Spleen (tissue), 11 donors: ENCODE measurements around the gene KIAA0040. TPM values are rescaled to one million over a fixed set of nuclear protein-coding genes. Genes with fewer than 3 reads are reported as not detected.
A peak's percentile ranks its signal among the peaks of the same experiment; 100 is the strongest.

ENCODE experiments used
- DNase-seq: peaks from one replicate; pipeline ENCODE4 v3.0.0-alpha.2; 2020
- H3K27ac ChIP-seq, 8 donors: fragments of 200-600 bp; sonication (generic) in 7 of 8; 1 replicate in 4 of 8; 2 replicates in 4 of 8; pipeline versions ENCODE4 v1.5.0 to v1.8.0; 2016 to 2021; ENCODE audit warnings: inconsistent platforms in 4 of 8, mild to moderate bottlenecking in 4 of 8, moderate library complexity in 1 of 8
- H3K27me3 ChIP-seq, 7 donors: fragments of 200-600 bp; sonication (generic) in 6 of 7; replicated peaks in 1 of 7; 1 replicate in 4 of 7; 2 replicates in 3 of 7; pipeline versions ENCODE4 v1.5.0 to v1.8.0; 2016 to 2021; ENCODE audit warnings: inconsistent platforms in 3 of 7, mild to moderate bottlenecking in 1 of 7
- H3K36me3 ChIP-seq, 6 donors: fragments of 200-600 bp; sonication (generic) in 5 of 6; 1 replicate in 4 of 6; 2 replicates in 2 of 6; pipeline versions ENCODE4 v1.5.0 to v1.8.0; 2016 to 2021; ENCODE audit warnings: inconsistent platforms in 2 of 6
- H3K4me1 ChIP-seq, 6 donors: fragments of 200-600 bp; sonication (generic) in 5 of 6; 1 replicate in 3 of 6; 2 replicates in 3 of 6; pipeline versions ENCODE4 v1.5.0 to v1.8.0; 2016 to 2021; ENCODE audit warnings: inconsistent platforms in 3 of 6
- H3K4me3 ChIP-seq, 8 donors: fragments of 200-600 bp; sonication (generic) in 7 of 8; 1 replicate in 4 of 8; 2 replicates in 4 of 8; pipeline versions ENCODE4 v1.5.0 to v1.8.0; 2016 to 2021; ENCODE audit warnings: inconsistent platforms in 4 of 8, mild to moderate bottlenecking in 4 of 8, moderate library complexity in 2 of 8
- H3K9me3 ChIP-seq, 8 donors: fragments of 200-600 bp; sonication (generic) in 7 of 8; 1 replicate in 4 of 8; 2 replicates in 4 of 8; pipeline versions ENCODE4 v1.5.0 to v1.8.0; 2016 to 2021; ENCODE audit warnings: inconsistent platforms in 4 of 8
- CTCF ChIP-seq, 11 experiments: fragments of 200-600 bp in 7 of 11; fragments of 450-650 bp in 4 of 11; sonication (generic) in 4 of 11; IDR thresholded peaks in 8 of 11; conservative IDR thresholded peaks in 3 of 11; 1 replicate in 7 of 11; 2 replicates in 4 of 11; pipeline versions ENCODE4 v1.4.0 to v1.8.0; 2016 to 2021; ENCODE audit warnings: antibody characterized with exemption in 11 of 11, inconsistent platforms in 4 of 11, mild to moderate bottlenecking in 1 of 11
- POLR2A ChIP-seq, 3 donors: fragments of 450-650 bp; IDR thresholded peaks; one replicate each; pipeline ENCODE4 v1.5.1; 2017; ENCODE audit warnings: antibody characterized with exemption in 3 of 3, mild to moderate bottlenecking in 1 of 3
- POLR2AphosphoS5 ChIP-seq, 3 donors: sonication (generic); formaldehyde crosslinking; IDR thresholded peaks; one replicate each; pipeline ENCODE4 v1.5.1; 2017; ENCODE audit warnings: antibody characterized with exemption in 3 of 3
- whole genome bisulfite sequencing, 5 donors: extraction: QIAGEN DNeasy Blood & Tissue Kit in 3 of 5; methylation state at CpG; one replicate each; pipeline versions ENCODE4 v1.1.5 to v1.1.7; 2013 to 2018; 5-methylcytosine and 5-hydroxymethylcytosine counted together
- intact Hi-C: fragments of 100-400 bp; cut with DNase I; formaldehyde crosslinking; loops from one replicate; pipeline ENCODE4 v1.15.0; 2023; ENCODE audit warnings: low total_unique reads
- polyA plus RNA-seq, 3 donors: library from polyadenylated mRNA; stranded (reverse); fragments of 200-250 nt; gene quantifications; one replicate each; pipeline ENCODE4 v1.2.1, GENCODE V29; 2013
- total RNA-seq, 7 donors: library from RNA; depleted of rRNA in 3 of 7; stranded (reverse); fragments of >200 nt in 3 of 7; fragmentation: NEBNext Ultra II Directional in 4 of 7; extraction: Animal tissue kit (Norgen Biotek cat#: 25700) in 4 of 7; gene quantifications; one replicate each; pipeline versions ENCODE4 v1.1.0 to v1.2.1, GENCODE V29; 2016 to 2021
- donor health status: healthy with polysubstance abuse.
- donor health status: DM: no; HTN: no; CAD: no; lungs with moderate emphysema.
- donor health status: DM: no; HTN: no; CAD: no.
- donor health status: Bipolar disorder and iron deficiency.
- donor health status: healthy.
- donor health status: DM: no; HTN: no; CAD: no.
- donor health status: DM: yes; HTN: yes; CAD: no.

Gene KIAA0040
- total and polyA plus RNA-seq, 10 donors = 13.7 to 111 (median 48.1) TPM

DNA sequence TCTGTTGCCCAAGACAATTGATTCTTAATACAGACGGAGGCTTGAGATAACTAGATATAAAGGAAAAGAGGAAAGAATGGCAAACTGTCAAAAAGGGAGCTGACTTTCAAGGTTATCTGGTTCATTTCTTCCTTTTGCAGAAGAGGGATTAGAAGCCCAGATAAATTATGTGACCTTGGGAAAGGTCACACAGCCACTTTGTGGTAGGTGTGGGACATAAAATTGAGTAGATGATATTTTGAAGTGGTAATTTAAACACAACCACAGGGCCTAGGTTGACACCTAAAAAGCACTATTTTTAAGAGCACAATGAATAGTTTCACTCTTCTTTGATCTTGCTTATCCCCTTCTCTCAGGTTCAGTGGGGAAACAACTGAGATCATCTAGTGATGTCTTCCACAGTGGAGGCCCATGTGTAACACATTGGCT, 16.9 kb upstream of the KIAA0040 start:
- peak overlapping the region; percentile 30 to 89 (median 80) for H3K27ac ChIP-seq
- TF ChIP-seq CTCF (IDR thresholded peaks at IDR 0.05 in 8 of 11, conservative IDR thresholded peaks at IDR 0.05 in 3 of 11) (no peak), POLR2AphosphoS5 (IDR thresholded peaks at IDR 0.05) (no peak), POLR2A (IDR thresholded peaks at IDR 0.05) (no peak)
- 9 to 24% (median 14%) methylated on average over 1 of the region's 1 CpG for WGBS, 5 donors
- no peak for DNase-seq
- peaks cover 11 to 65% (median 36%) of the 10 kb centered on the region in 6 donors for H3K4me1 ChIP-seq
- H3K9me3 ChIP-seq = peaks cover 0 to 6% (median 0%) of the 10 kb centered on the region in 8 donors
- no peaks in the 10 kb centered on the region for H3K27me3 ChIP-seq
- peak overlapping the region in 2 of 8 donors; percentile 4 to 28 for H3K4me3 ChIP-seq
- no peaks in the 10 kb centered on the region for H3K36me3 ChIP-seq
- intact Hi-C loops = no loop called here

GRCh38 chr1:175208773-175209492, 16.4 kb upstream of the KIAA0040 start:
- H3K27me3 ChIP-seq = no peaks in the 10 kb centered on the region
- peak overlapping the region in 2 of 8 donors; percentile 4 to 28 for H3K4me3 ChIP-seq
- peak overlapping the region; percentile 68 to 89 (median 80) for H3K27ac ChIP-seq
- no peak for DNase-seq
- TF ChIP-seq CTCF (IDR thresholded peaks at IDR 0.05 in 8 of 11, conservative IDR thresholded peaks at IDR 0.05 in 3 of 11) (no peak), POLR2AphosphoS5 (IDR thresholded peaks at IDR 0.05) (peak in 2 of 3 donors; percentile 29 to 65)
- WGBS, 5 donors = 8 to 22% (median 11%) methylated on average over 6 of the region's 6 CpGs
- H3K36me3 ChIP-seq = no peaks in the 10 kb centered on the region
- H3K4me1 ChIP-seq = peaks cover 11 to 70% (median 41%) of the 10 kb centered on the region in 6 donors
- H3K9me3 ChIP-seq = peaks cover 0 to 6% (median 0%) of the 10 kb centered on the region in 8 donors
- intact Hi-C loops = no loop called here

GRCh38 chr1:175207971-175208370, 15.4 kb upstream of the KIAA0040 start:
- 96 to 98% (median 96%) methylated on average over 2 of the region's 2 CpGs for WGBS, 5 donors
- no peak for TF ChIP-seq POLR2A (IDR thresholded peaks at IDR 0.05)
- no peak for TF ChIP-seq POLR2AphosphoS5 (IDR thresholded peaks at IDR 0.05)
- TF ChIP-seq CTCF (IDR thresholded peaks at IDR 0.05 in 8 of 11, conservative IDR thresholded peaks at IDR 0.05 in 3 of 11) = no peak
- Histone ChIP-seq H3K9me3 (no peaks in the 10 kb centered on the region), H3K36me3 (no peaks in the 10 kb centered on the region), H3K4me3 (no peak overlapping the region), H3K4me1 (peaks cover 11 to 79% (median 45%) of the 10 kb centered on the region in 6 donors), H3K27ac (peak overlapping the region in 5 of 8 donors; percentile 75 to 89 (median 84)), H3K27me3 (no peaks in the 10 kb centered on the region)
- intact Hi-C loops = no loop called here
- DNase-seq = no peak

- no peak for DNase-seq
- H3K27ac ChIP-seq = no peak overlapping the region
- no peaks in the 10 kb centered on the region for H3K9me3 ChIP-seq
- no peak overlapping the region for H3K4me3 ChIP-seq
- intact Hi-C loops = no loop called here
- no peaks in the 10 kb centered on the region for H3K27me3 ChIP-seq
- H3K36me3 ChIP-seq = no peaks in the 10 kb centered on the region
- no peak for TF ChIP-seq CTCF (IDR thresholded peaks at IDR 0.05 in 8 of 11, conservative IDR thresholded peaks at IDR 0.05 in 3 of 11)
- TF ChIP-seq POLR2A (IDR thresholded peaks at IDR 0.05) = no peak
- no peak for TF ChIP-seq POLR2AphosphoS5 (IDR thresholded peaks at IDR 0.05)
- H3K4me1 ChIP-seq = peaks cover 11 to 81% (median 41%) of the 10 kb centered on the region in 6 donors
These were observed 14.1 kb upstream of the KIAA0040 start for GRCh38 chr1:175206687-175207086.
